22Rv1 (cell line): ENCODE results near the gene EYS.

ENCODE experiments used
- H3K27ac ChIP-seq: fragments of 450-650 bp; 2 replicates; pipeline ENCODE4 v1.5.1; 2017
- CTCF ChIP-seq: fragments of 450-650 bp; IDR thresholded peaks from 2 replicates; pipeline ENCODE4 v1.5.1; 2017; ENCODE audit warnings: mild to moderate bottlenecking
- ZFX ChIP-seq: fragments of 450-650 bp; IDR thresholded peaks from 2 replicates; pipeline ENCODE4 v1.6.1; 2017; ENCODE audit warnings: antibody characterized with exemption, borderline replicate concordance

Gene EYS

GRCh38 chr6:64872633-64873032, 834.4 kb downstream of the EYS start:
- no peak overlapping the region for H3K27ac ChIP-seq
- no peak for TF ChIP-seq ZFX
- TF ChIP-seq CTCF, result no peak

GRCh38 chr6:64861039-64861651, 845.9 kb downstream of the EYS start:
- no peak overlapping the region for H3K27ac ChIP-seq
- no peak for TF ChIP-seq CTCF
- TF ChIP-seq ZFX, result no peak

GRCh38 chr6:64860203-64860602, 846.8 kb downstream of the EYS start:
- H3K27ac ChIP-seq, result no peak overlapping the region
- TF ChIP-seq ZFX (no peak), CTCF (no peak)

GRCh38 chr6:64850121-64850520, 856.9 kb downstream of the EYS start:
- no peak for TF ChIP-seq CTCF
- TF ChIP-seq ZFX, result no peak
- no peak overlapping the region for H3K27ac ChIP-seq

- no peak overlapping the region for H3K27ac ChIP-seq
- TF ChIP-seq ZFX, result no peak
- no peak for TF ChIP-seq CTCF
Observed at GRCh38 chr6:64848467-64848866, 858.6 kb downstream of the EYS start.

- no peak overlapping the region for H3K27ac ChIP-seq
- TF ChIP-seq CTCF, result no peak
- TF ChIP-seq ZFX, result no peak
Observed at GRCh38 chr6:64847396-64847795, 859.6 kb downstream of the EYS start.

- TF ChIP-seq ZFX (no peak), CTCF (no peak)
- no peak overlapping the region for H3K27ac ChIP-seq
Observed at GRCh38 chr6:64838726-64839125, 868.3 kb downstream of the EYS start.
